DMS53 treated with DMSO at 0.1 percent for 48 hours (cell line): ENCODE results near the gene ZNF44.
"Not testable (repeated sequence)": the region's sequence is repeated elsewhere in the genome, so short reads cannot be mapped to it uniquely, and the experiment has no call there.

ENCODE experiments used
- DNase-seq: peaks from one replicate; lab custom pipeline; 2025; ENCODE audit not compliant: unreplicated experiment; lab: John Stamatoyannopoulos, UW

ZNF44 gene

GRCh38 chr19:12294249-12295158, at the start of gene ZNF44:
ZNF44 (minus strand) TSS chr19:12294883; CDS start chr19:12294694, 189 bp downstream.
- DNase-seq: peak; percentile 96

GRCh38 chr19:12333162-12334159, 38.8 kb upstream of the ZNF44 start, which contains the start of gene ZNF563:
ZNF563 (minus strand) TSS chr19:12333633; CDS start chr19:12333482, 151 bp downstream.
- peak; percentile 83 for DNase-seq

GRCh38 chr19:12331211-12331941, 36.7 kb upstream of the ZNF44 start:
- DNase-seq: no peak

GRCh38 chr19:12330340-12330739, 35.7 kb upstream of the ZNF44 start:
- DNase-seq: no peak

GRCh38 chr19:12325690-12326089, 31.0 kb upstream of the ZNF44 start:
- DNase-seq: no peak

- no peak for DNase-seq
Observed at GRCh38 chr19:12318782-12319413, 24.2 kb upstream of the ZNF44 start.

- DNase-seq: peak; percentile 19
Observed at GRCh38 chr19:12314553-12314952, 19.9 kb upstream of the ZNF44 start.

- not testable (repeated sequence) for DNase-seq
Observed at GRCh38 chr19:12308891-12309290, 14.2 kb upstream of the ZNF44 start.

- DNase-seq: no peak
Observed at GRCh38 chr19:12295191-12295590, 508 bp upstream of the ZNF44 start.

GRCh38 chr19:12293777-12294248, 870 bp downstream of the ZNF44 start:
- DNase-seq: peak; percentile 53

GRCh38 chr19:12289790-12290065, 5.0 kb downstream of the ZNF44 start:
- DNase-seq: no peak

- no peak for DNase-seq
Observed at GRCh38 chr19:12287958-12288500, 6.7 kb downstream of the ZNF44 start.

GRCh38 chr19:12284631-12285030, 10.1 kb downstream of the ZNF44 start:
- DNase-seq: no peak

GRCh38 chr19:12284226-12284625, 10.5 kb downstream of the ZNF44 start:
- no peak for DNase-seq

- DNase-seq: no peak
Observed at GRCh38 chr19:12278713-12279112, 16.0 kb downstream of the ZNF44 start.

- DNase-seq: no peak
Observed at GRCh38 chr19:12272980-12273901, 21.4 kb downstream of the ZNF44 start.

GRCh38 chr19:12272386-12272785, 22.3 kb downstream of the ZNF44 start:
- DNase-seq: no peak

GRCh38 chr19:12270854-12271253, 23.8 kb downstream of the ZNF44 start:
- no peak for DNase-seq
